H1 (cell line): ENCODE results near the gene DNAL4. TPM values are rescaled to one million over a fixed set of nuclear protein-coding genes. Genes with fewer than 3 reads are reported as not detected.

ENCODE experiments used
- CTCF ChIA-PET: fragments of 300-600 bp; sonication (Branson Sonifier 250); formaldehyde crosslinking; loops from one replicate; lab custom pipeline; 2021; ENCODE audit not compliant: partially characterized antibody; lab: Charles Lee
- POLR2A ChIA-PET: fragments of 300-600 bp; sonication (Branson Sonifier 250); formaldehyde crosslinking; loops from one replicate; lab custom pipeline; 2021; ENCODE audit warnings: inconsistent platforms; ENCODE audit not compliant: partially characterized antibody; lab: Charles Lee
- DNase-seq, 2 experiments: peaks; one replicate each; pipeline versions ENCODE4 v3.0.0 to v3.0.0-alpha.2; 2010 to 2022; ENCODE audit warnings: low spot score in 2 of 2, low read depth in 1 of 2, mixed read lengths in 1 of 2
- FAIRE-seq: peaks from 2 replicates; lab custom pipeline; 2011; peaks lifted over from hg19 to GRCh38; lab: Jason Lieb, UNC
- H2AFZ ChIP-seq: 2 replicates; pipeline ENCODE4 v1.8.1; 2012; ENCODE audit warnings: low read length, inconsistent platforms
- H2AK5ac ChIP-seq: 2 replicates; pipeline ENCODE4 v1.6.1; 2013; ENCODE audit warnings: low read depth, low read length
- H2BK120ac ChIP-seq: replicated peaks from 2 replicates; pipeline ENCODE3; 2013; ENCODE audit warnings: low read depth, low read length, inconsistent platforms
- H2BK12ac ChIP-seq: 2 replicates; pipeline ENCODE4 v1.6.1; 2013; ENCODE audit warnings: low read depth, low read length
- H2BK15ac ChIP-seq: 2 replicates; pipeline ENCODE4 v1.6.1; 2013; ENCODE audit warnings: low read length
- H2BK20ac ChIP-seq: 2 replicates; pipeline ENCODE4 v1.6.1; 2013; ENCODE audit warnings: low read length
- H2BK5ac ChIP-seq: 2 replicates; pipeline ENCODE4 v1.6.1; 2013; ENCODE audit warnings: low read depth, low read length
- H3K14ac ChIP-seq: 2 replicates; pipeline ENCODE4 v1.6.1; 2013; ENCODE audit warnings: inconsistent platforms; ENCODE audit not compliant: insufficient read length
- H3K18ac ChIP-seq: 2 replicates; pipeline ENCODE4 v1.6.1; 2013; ENCODE audit warnings: low read length; ENCODE audit errors: extremely low read depth
- H3K23ac ChIP-seq: 2 replicates; pipeline ENCODE4 v1.6.1; 2013; ENCODE audit warnings: inconsistent platforms; ENCODE audit not compliant: insufficient read length
- H3K23me2 ChIP-seq: 2 replicates; pipeline ENCODE4 v1.6.1; 2013; ENCODE audit warnings: low read depth, low read length
- H3K27ac ChIP-seq: 2 replicates; pipeline ENCODE4 v1.6.1; 2011; ENCODE audit warnings: low read depth, low read length, inconsistent platforms
- H3K27me3 ChIP-seq, 4 experiments: replicated peaks in 1 of 4; 1 replicate in 1 of 4; 2 replicates in 3 of 4; pipeline versions ENCODE4 v1.6.1 to v1.8.1; 2011 to 2013; ENCODE audit warnings: low read length in 3 of 4, mild to moderate bottlenecking in 3 of 4, inconsistent platforms in 2 of 4, mixed read lengths in 2 of 4, moderate library complexity in 1 of 4; ENCODE audit not compliant: control insufficient read depth in 3 of 4, insufficient read depth in 3 of 4; ENCODE audit errors: extremely low read depth in 1 of 4
- H3K36me3 ChIP-seq, 4 experiments: 2 replicates each; pipeline versions ENCODE4 v1.6.1 to v1.8.1; 2011 to 2013; ENCODE audit warnings: mild to moderate bottlenecking in 4 of 4, low read length in 3 of 4, moderate library complexity in 2 of 4, control low read depth in 1 of 4, inconsistent platforms in 1 of 4; ENCODE audit not compliant: insufficient read depth in 4 of 4, control insufficient read depth in 2 of 4
- H3K4ac ChIP-seq: replicated peaks from 2 replicates; pipeline ENCODE3; 2013; ENCODE audit warnings: low read length, low read depth, mixed read lengths, inconsistent platforms; ENCODE audit not compliant: insufficient read length
- H3K4me1 ChIP-seq, 4 experiments: replicated peaks in 1 of 4; 1 replicate in 1 of 4; 2 replicates in 3 of 4; pipeline versions ENCODE4 v1.6.1 to v1.8.1; 2011 to 2013; ENCODE audit warnings: low read length in 3 of 4, inconsistent platforms in 2 of 4, mixed read lengths in 1 of 4; ENCODE audit not compliant: insufficient read depth in 4 of 4, control insufficient read depth in 3 of 4
- H3K4me2 ChIP-seq, 2 experiments: 2 replicates each; pipeline versions ENCODE4 v1.6.1 to v1.8.1; 2011 to 2013; ENCODE audit warnings: low read depth in 2 of 2, low read length in 2 of 2, control low read depth in 1 of 2, inconsistent platforms in 1 of 2, mild to moderate bottlenecking in 1 of 2; ENCODE audit not compliant: insufficient read depth in 1 of 2
- H3K4me3 ChIP-seq, 4 experiments: fragments of 200-600, 300-600 bp in 1 of 4; sonication (generic), shearing (Covaris generic), sonication (Bioruptor Twin) in 1 of 4; 2 replicates each; pipeline versions ENCODE4 v1.5.1 to v1.8.1; 2011 to 2016; ENCODE audit warnings: low read length in 4 of 4, low read depth in 3 of 4, control low read depth in 2 of 4, inconsistent platforms in 2 of 4, mild to moderate bottlenecking in 2 of 4, mixed read lengths in 1 of 4, moderate library complexity in 1 of 4; ENCODE audit not compliant: insufficient read depth in 2 of 4; ENCODE audit errors: extremely low read depth in 1 of 4
- H3K56ac ChIP-seq: replicated peaks from 2 replicates; pipeline ENCODE3; 2013; ENCODE audit warnings: low read depth, mild to moderate bottlenecking, mixed read lengths, low read length, inconsistent platforms; ENCODE audit not compliant: insufficient read length
- H3K79me1 ChIP-seq: 2 replicates; pipeline ENCODE4 v1.6.1; 2013; ENCODE audit warnings: low read depth, low read length, control low read depth
- H3K79me2 ChIP-seq, 2 experiments: 2 replicates each; pipeline versions ENCODE4 v1.6.1 to v1.8.1; 2012 to 2013; ENCODE audit warnings: low read length in 2 of 2, mild to moderate bottlenecking in 2 of 2, inconsistent platforms in 1 of 2; ENCODE audit not compliant: insufficient read depth in 2 of 2, control insufficient read depth in 1 of 2
- H3K9ac ChIP-seq, 4 experiments: replicated peaks in 1 of 4; 1 replicate in 1 of 4; 2 replicates in 3 of 4; pipeline versions ENCODE4 v1.6.1 to v1.8.1; 2011 to 2013; ENCODE audit warnings: low read depth in 3 of 4, low read length in 3 of 4, control low read depth in 2 of 4, mild to moderate bottlenecking in 2 of 4, moderate library complexity in 2 of 4, inconsistent platforms in 1 of 4; ENCODE audit errors: extremely low read depth in 1 of 4
- H3K9me3 ChIP-seq, 2 experiments: 2 replicates each; pipeline versions ENCODE4 v1.6.1 to v1.8.1; 2012 to 2013; ENCODE audit warnings: mild to moderate bottlenecking in 2 of 2, moderate library complexity in 2 of 2, control low read depth in 1 of 2, inconsistent platforms in 1 of 2, low read depth in 1 of 2, low read length in 1 of 2, mixed read lengths in 1 of 2; ENCODE audit not compliant: insufficient read depth in 2 of 2
- H4K20me1 ChIP-seq, 2 experiments: replicated peaks in 1 of 2; 2 replicates each; pipeline versions ENCODE3 to v1.8.1; 2011 to 2013; ENCODE audit warnings: inconsistent platforms in 2 of 2, low read length in 2 of 2, mild to moderate bottlenecking in 1 of 2; ENCODE audit not compliant: insufficient read depth in 2 of 2, control insufficient read depth in 1 of 2
- H4K5ac ChIP-seq: 2 replicates; pipeline ENCODE4 v1.6.1; 2013; ENCODE audit warnings: low read length, low read depth, mixed read lengths, inconsistent platforms; ENCODE audit not compliant: insufficient read length
- H4K8ac ChIP-seq: 2 replicates; pipeline ENCODE4 v1.8.0; 2013; ENCODE audit warnings: mild to moderate bottlenecking, moderate library complexity, low read length, inconsistent platforms; ENCODE audit not compliant: insufficient read depth; ENCODE audit errors: extremely low read depth
- H4K91ac ChIP-seq: replicated peaks from 2 replicates; pipeline ENCODE3; 2013; ENCODE audit warnings: low read length, mixed read lengths, inconsistent platforms; ENCODE audit not compliant: insufficient read length
- CEBPB ChIP-seq: IDR thresholded peaks from 2 replicates; pipeline ENCODE4 v1.6.1; 2012; ENCODE audit warnings: low read depth, low read length
- HDAC6 ChIP-seq: IDR thresholded peaks from one replicate; pipeline ENCODE4 v1.7.1; 2012; ENCODE audit warnings: low read depth, mild to moderate bottlenecking, inconsistent platforms, low read length, moderate library complexity
- KDM1A ChIP-seq: fragments of 200-600, 300-600 bp; sonication (generic); IDR thresholded peaks from 2 replicates; pipeline ENCODE4 v1.7.1; 2016; ENCODE audit warnings: mild to moderate bottlenecking, low read length, borderline replicate concordance
- TBP ChIP-seq: IDR thresholded peaks from 2 replicates; pipeline ENCODE4 v1.6.1; 2011; ENCODE audit warnings: low read depth, low read length, improper control_type of control experiment
- TCF12 ChIP-seq: IDR thresholded peaks from 2 replicates; pipeline ENCODE4 v1.6.1; 2011; ENCODE audit warnings: low read depth, mild to moderate bottlenecking, low read length
- WGBS, 2 experiments: shearing (Covaris generic) in 1 of 2; methylation state at CpG; one replicate each; pipeline versions ENCODE4 v1.1.6 to v1.1.7; 2013 to 2015; ENCODE audit warnings: low lambda C conversion rate in 2 of 2, mixed read lengths in 2 of 2, inconsistent platforms in 1 of 2, low coverage in 1 of 2, missing lambda C conversion rate in 1 of 2; ENCODE audit not compliant: insufficient replicate concordance in 2 of 2, insufficient coverage in 1 of 2, insufficient read length in 1 of 2; ENCODE audit errors: extremely low coverage in 1 of 2, missing lambda C conversion rate in 1 of 2; 5-methylcytosine and 5-hydroxymethylcytosine counted together
- polyA plus RNA-seq, 7 experiments: library from polyadenylated mRNA; depleted of rRNA in 3 of 7; stranded (reverse) in 5 of 7; unstranded in 2 of 7; fragments of >200 nt in 5 of 7; fragments of 200-250 nt in 2 of 7; gene quantifications; 1 replicate in 5 of 7; 2 replicates in 1 of 7; 4 replicates in 1 of 7; pipeline versions ENCODE4 v1.2.1 to v1.2.3, GENCODE V29; 2011 to 2013; ENCODE audit warnings: missing spikeins in 2 of 7, mixed read lengths in 2 of 7
- total RNA-seq: library from RNA; stranded (reverse); fragmentation: NEBNext Ultra II Directional; extraction: Animal tissue kit (Norgen Biotek cat#: 25700); gene quantifications from 2 replicates; pipeline ENCODE4 v1.2.1, GENCODE V29; 2021
- TF ChIP-seq, protein P1 (sequence below): IDR thresholded peaks from 2 replicates; pipeline ENCODE4 v1.6.1; 2012; ENCODE audit warnings: low read length, inconsistent platforms
- TF ChIP-seq, protein P2 (sequence below): IDR thresholded peaks from 2 replicates; pipeline ENCODE4 v1.6.1; 2011; ENCODE audit warnings: low read length, improper control_type of control experiment

DNAL4 gene
- total and polyA plus RNA-seq, 2 of the 8 experiments (the other 6 are each of a cell fraction or from before 2014, with no cell fraction given): 8.8 to 14.0 TPM

DNA sequence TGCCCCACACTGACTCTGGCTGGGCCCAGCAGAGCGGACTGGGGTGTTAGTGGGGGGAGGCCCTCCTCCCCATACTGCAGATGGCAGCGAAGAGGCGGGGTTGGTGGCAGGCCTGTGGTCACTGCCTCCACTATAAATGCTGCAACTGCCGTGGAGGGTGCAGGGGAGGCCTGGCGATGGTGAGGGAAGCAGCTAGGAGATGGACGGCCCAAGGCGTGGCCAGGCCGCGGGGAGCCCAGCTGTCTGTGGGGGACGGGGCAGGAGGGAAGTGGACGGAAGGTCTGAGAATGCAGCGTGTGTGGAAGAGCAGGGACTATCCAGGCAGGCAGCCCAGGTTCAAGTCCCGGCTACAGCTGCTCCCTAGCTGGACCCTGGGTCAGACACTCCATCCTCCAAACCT, 18.3 kb downstream of the DNAL4 start:
- H3K79me2 ChIP-seq: no peaks in the 10 kb centered on the region
- WGBS, 2 experiments: 85% methylated on average over 12 of the region's 13 CpGs; no CpG with 5 or more reads in 1 of the 2 experiments
- H3K23me2 ChIP-seq: peaks cover 6% of the 10 kb centered on the region; the same call in 1 of the 2 replicates
- H3K56ac ChIP-seq: no peak overlapping the region
- H3K36me3 ChIP-seq: no peaks in the 10 kb centered on the region
- H3K9ac ChIP-seq: no peak overlapping the region
- no peak overlapping the region for H3K4me2 ChIP-seq
- peaks cover 0 to 2% of the 10 kb centered on the region in 2 experiments for H4K20me1 ChIP-seq
- 0 out of 2 replicates have a peak overlapping the region, but pooled peaks have one; percentile 3 for H2AFZ ChIP-seq
- peak overlapping the region; percentile 93; the same call in 1 of the 2 replicates for H4K8ac ChIP-seq
- no peak overlapping the region for H3K23ac ChIP-seq
- TF ChIP-seq TBP (no peak), TCF12 (no peak), CEBPB (no peak), KDM1A (no peak), HDAC6 (no peak)
- TF ChIP-seq, protein P1, sequence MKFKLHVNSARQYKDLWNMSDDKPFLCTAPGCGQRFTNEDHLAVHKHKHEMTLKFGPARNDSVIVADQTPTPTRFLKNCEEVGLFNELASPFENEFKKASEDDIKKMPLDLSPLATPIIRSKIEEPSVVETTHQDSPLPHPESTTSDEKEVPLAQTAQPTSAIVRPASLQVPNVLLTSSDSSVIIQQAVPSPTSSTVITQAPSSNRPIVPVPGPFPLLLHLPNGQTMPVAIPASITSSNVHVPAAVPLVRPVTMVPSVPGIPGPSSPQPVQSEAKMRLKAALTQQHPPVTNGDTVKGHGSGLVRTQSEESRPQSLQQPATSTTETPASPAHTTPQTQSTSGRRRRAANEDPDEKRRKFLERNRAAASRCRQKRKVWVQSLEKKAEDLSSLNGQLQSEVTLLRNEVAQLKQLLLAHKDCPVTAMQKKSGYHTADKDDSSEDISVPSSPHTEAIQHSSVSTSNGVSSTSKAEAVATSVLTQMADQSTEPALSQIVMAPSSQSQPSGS: no peak
- TF ChIP-seq, protein P2, sequence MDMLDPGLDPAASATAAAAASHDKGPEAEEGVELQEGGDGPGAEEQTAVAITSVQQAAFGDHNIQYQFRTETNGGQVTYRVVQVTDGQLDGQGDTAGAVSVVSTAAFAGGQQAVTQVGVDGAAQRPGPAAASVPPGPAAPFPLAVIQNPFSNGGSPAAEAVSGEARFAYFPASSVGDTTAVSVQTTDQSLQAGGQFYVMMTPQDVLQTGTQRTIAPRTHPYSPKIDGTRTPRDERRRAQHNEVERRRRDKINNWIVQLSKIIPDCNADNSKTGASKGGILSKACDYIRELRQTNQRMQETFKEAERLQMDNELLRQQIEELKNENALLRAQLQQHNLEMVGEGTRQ: no peak
- H4K5ac ChIP-seq: peak overlapping the region; percentile 54
- peak overlapping the region; percentile 68; the same call in 1 of the 2 replicates for H2BK5ac ChIP-seq
- no peak overlapping the region for H3K18ac ChIP-seq
- H3K14ac ChIP-seq: no peak overlapping the region
- peak overlapping the region; percentile 72 for H2BK120ac ChIP-seq
- H4K91ac ChIP-seq: peak overlapping the region; percentile 65
- H3K27ac ChIP-seq: no peak overlapping the region
- no peak overlapping the region for H3K4me3 ChIP-seq
- ChIA-PET POLR2A (interaction anchor here (1.6 kb wide), 1 partner anchor 9 kb away, joined by 3 read pairs; no protein-coding TSS in a partner anchor), CTCF (interaction anchor here (0.6 to 3.1 kb wide), 2 partner anchors 8 to 50 kb away, joined by 3 to 9 read pairs; no protein-coding TSS in a partner anchor)
- FAIRE-seq: no peak
- H2BK20ac ChIP-seq: no peak overlapping the region
- no peaks in the 10 kb centered on the region for H3K79me1 ChIP-seq
- no peak overlapping the region for H3K4ac ChIP-seq
- no peaks in the 10 kb centered on the region for H3K9me3 ChIP-seq
- no peaks in the 10 kb centered on the region; a peak in 1 of 7 replicates for H3K27me3 ChIP-seq
- 0 out of 2 replicates have a peak overlapping the region, but pooled peaks have one; percentile 39 for H2BK12ac ChIP-seq
- DNase-seq: no peak
- H2AK5ac ChIP-seq: no peak overlapping the region
- H3K4me1 ChIP-seq: peaks cover 0 to 4% (median 0%) of the 10 kb centered on the region in 4 experiments; a peak in 1 of 7 replicates
- H2BK15ac ChIP-seq: peak overlapping the region; percentile 46; the same call in 1 of the 2 replicates
